Right lobe of liver (tissue), 6 donors: ENCODE results near the gene EFCAB5. TPM values are rescaled to one million over a fixed set of nuclear protein-coding genes. Genes with fewer than 3 reads are reported as not detected.
"Not testable (repeated sequence)": the region's sequence is repeated elsewhere in the genome, so short reads cannot be mapped to it uniquely, and the experiment has no call there.

ENCODE experiments used
- ATAC-seq, 4 donors: fragments of 200-7000 bp; cut with Tn5 transposase; one replicate each; pipeline ENCODE4 v1.9.1; 2020; ENCODE audit warnings: mild to moderate bottlenecking in 4 of 4, moderate library complexity in 4 of 4
- DNase-seq, 3 donors: peaks; one replicate each; pipeline ENCODE4 v3.0.0-alpha.2; 2020
- H3K27ac ChIP-seq, 3 donors: fragments of 200-600 bp; one replicate each; pipeline ENCODE4 v1.8.0; 2022
- H3K27me3 ChIP-seq, 2 donors: fragments of 200-600 bp; one replicate each; pipeline ENCODE4 v1.8.0; 2022
- H3K36me3 ChIP-seq, 4 donors: fragments of 200-600 bp; sonication (generic) in 1 of 4; one replicate each; pipeline versions ENCODE4 v1.5.1 to v1.8.0; 2017 to 2022; ENCODE audit warnings: control low read depth in 1 of 4
- H3K4me1 ChIP-seq, 4 donors: fragments of 200-600 bp; sonication (generic) in 1 of 4; one replicate each; pipeline versions ENCODE4 v1.5.1 to v1.8.0; 2017 to 2022; ENCODE audit warnings: control low read depth in 1 of 4
- H3K4me3 ChIP-seq, 3 donors: fragments of 200-600 bp; one replicate each; pipeline ENCODE4 v1.8.0; 2022
- H3K9me3 ChIP-seq, 4 donors: fragments of 200-600 bp; sonication (generic) in 1 of 4; one replicate each; pipeline versions ENCODE4 v1.5.1 to v1.8.0; 2017 to 2022; ENCODE audit warnings: control low read depth in 1 of 4
- POLR2A ChIP-seq: fragments of 450-650 bp; IDR thresholded peaks from one replicate; pipeline ENCODE4 v1.6.1; 2017; ENCODE audit warnings: antibody characterized with exemption, mild to moderate bottlenecking
- WGBS: methylation state at CpG from one replicate; pipeline ENCODE4 v1.1.6; 2018; ENCODE audit warnings: low coverage, low lambda C conversion rate; ENCODE audit not compliant: insufficient coverage; ENCODE audit errors: missing lambda C conversion rate; 5-methylcytosine and 5-hydroxymethylcytosine counted together
- intact Hi-C, 2 donors: fragments of 100-400 bp; cut with DNase I; formaldehyde crosslinking; loops; one replicate each; pipeline versions ENCODE4 v1.11.2 to v1.14.1; 2022
- total RNA-seq, 6 experiments: library from RNA; depleted of rRNA in 2 of 6; stranded (reverse); fragments of >200 nt in 2 of 6; fragmentation: NEBNext Ultra II Directional in 3 of 6; extraction: Animal tissue kit (Norgen Biotek cat#: 25700) in 3 of 6; gene quantifications; one replicate each; pipeline versions ENCODE4 v1.1.0 to v1.2.4, GENCODE V29; 2016 to 2023
- TF ChIP-seq, protein P1 (sequence below), 4 donors: fragments of 200-600 bp in 3 of 4; fragments of 450-650 bp in 1 of 4; IDR thresholded peaks; one replicate each; pipeline versions ENCODE4 v1.5.1 to v1.8.0; 2016 to 2022; ENCODE audit warnings: antibody characterized with exemption in 4 of 4, mild to moderate bottlenecking in 2 of 4
- donor health status: DM: no; HTN: yes; CAD: no.
- donor health status: DM: no; HTN: no; CAD: no.
- donor health status: DM: no; HTN: no; CAD: no.
- donor health status: DM: no; HTN: yes; CAD: no.
- donor health status: DM: no; HTN: yes; CAD: no.

Gene EFCAB5
- total RNA-seq, 6 experiments from 2014 or later = 0.32 TPM; not detected in 5

GRCh38 chr17:30005709-30006320 lies 64.4 kb downstream of the EFCAB5 start:
- intact Hi-C loops = no loop called here
- ATAC-seq = no peak

GRCh38 chr17:30011934-30012333 lies 70.5 kb downstream of the EFCAB5 start:
- not testable (repeated sequence) for H3K27me3 ChIP-seq

More at GRCh38 chr17:30005709-30006320, 64.4 kb downstream of the EFCAB5 start:
- TF ChIP-seq, protein P1, sequence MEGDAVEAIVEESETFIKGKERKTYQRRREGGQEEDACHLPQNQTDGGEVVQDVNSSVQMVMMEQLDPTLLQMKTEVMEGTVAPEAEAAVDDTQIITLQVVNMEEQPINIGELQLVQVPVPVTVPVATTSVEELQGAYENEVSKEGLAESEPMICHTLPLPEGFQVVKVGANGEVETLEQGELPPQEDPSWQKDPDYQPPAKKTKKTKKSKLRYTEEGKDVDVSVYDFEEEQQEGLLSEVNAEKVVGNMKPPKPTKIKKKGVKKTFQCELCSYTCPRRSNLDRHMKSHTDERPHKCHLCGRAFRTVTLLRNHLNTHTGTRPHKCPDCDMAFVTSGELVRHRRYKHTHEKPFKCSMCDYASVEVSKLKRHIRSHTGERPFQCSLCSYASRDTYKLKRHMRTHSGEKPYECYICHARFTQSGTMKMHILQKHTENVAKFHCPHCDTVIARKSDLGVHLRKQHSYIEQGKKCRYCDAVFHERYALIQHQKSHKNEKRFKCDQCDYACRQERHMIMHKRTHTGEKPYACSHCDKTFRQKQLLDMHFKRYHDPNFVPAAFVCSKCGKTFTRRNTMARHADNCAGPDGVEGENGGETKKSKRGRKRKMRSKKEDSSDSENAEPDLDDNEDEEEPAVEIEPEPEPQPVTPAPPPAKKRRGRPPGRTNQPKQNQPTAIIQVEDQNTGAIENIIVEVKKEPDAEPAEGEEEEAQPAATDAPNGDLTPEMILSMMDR (IDR thresholded peaks at IDR 0.05) = no peak
- no peak for TF ChIP-seq POLR2A
- no peak for DNase-seq
- Histone ChIP-seq H3K4me3 (no peak overlapping the region), H3K4me1 (no peaks in the 10 kb centered on the region), H3K27ac (no peak overlapping the region), H3K36me3 (no peaks in the 10 kb centered on the region), H3K27me3 (no peaks in the 10 kb centered on the region), H3K9me3 (no peaks in the 10 kb centered on the region)
- WGBS = 45% methylated on average over 8 of the region's 8 CpGs

GRCh38 chr17:30021708-30022317 lies 80.4 kb downstream of the EFCAB5 start:
- Histone ChIP-seq H3K4me1 (no peaks in the 10 kb centered on the region), H3K4me3 (no peak overlapping the region), H3K27me3 (no peaks in the 10 kb centered on the region), H3K9me3 (no peaks in the 10 kb centered on the region), H3K27ac (no peak overlapping the region), H3K36me3 (no peaks in the 10 kb centered on the region)
- intact Hi-C loops = loop anchor here in 1 of 2 donors (10.0 kb wide), 1 partner anchor 217 kb away; no protein-coding TSS in a partner anchor
- ATAC-seq (peak; percentile 78 to 88 (median 80)), DNase-seq (no peak)
- no peak for TF ChIP-seq POLR2A
- TF ChIP-seq, protein P1 (IDR thresholded peaks at IDR 0.05) = peak; percentile 71 to 80 (median 78)
- 25% methylated on average over 4 of the region's 4 CpGs for WGBS

More at GRCh38 chr17:30011934-30012333, 70.5 kb downstream of the EFCAB5 start:
- intact Hi-C loops, H3K9me3 ChIP-seq, H3K27ac ChIP-seq, H3K4me1 ChIP-seq, ATAC-seq, H3K36me3 ChIP-seq, H3K4me3 ChIP-seq, DNase-seq: not testable (repeated sequence)
- WGBS = 55% methylated on average over 6 of the region's 10 CpGs
- TF ChIP-seq, protein P1 (IDR thresholded peaks at IDR 0.05) = peak in 1 of 4 donors; percentile 12

- intact Hi-C loops = loop anchor here in 1 of 2 donors (10.0 kb wide), 1 partner anchor 221 kb away; no protein-coding TSS in a partner anchor
- not testable (repeated sequence) for H3K36me3 ChIP-seq, H3K4me3 ChIP-seq, H3K27ac ChIP-seq, H3K4me1 ChIP-seq, ATAC-seq, H3K27me3 ChIP-seq, DNase-seq, H3K9me3 ChIP-seq
- no CpG with 5 or more reads among the region's 2 CpGs for WGBS
These were observed 83.9 kb downstream of the EFCAB5 start for GRCh38 chr17:30025325-30025724.

DNA sequence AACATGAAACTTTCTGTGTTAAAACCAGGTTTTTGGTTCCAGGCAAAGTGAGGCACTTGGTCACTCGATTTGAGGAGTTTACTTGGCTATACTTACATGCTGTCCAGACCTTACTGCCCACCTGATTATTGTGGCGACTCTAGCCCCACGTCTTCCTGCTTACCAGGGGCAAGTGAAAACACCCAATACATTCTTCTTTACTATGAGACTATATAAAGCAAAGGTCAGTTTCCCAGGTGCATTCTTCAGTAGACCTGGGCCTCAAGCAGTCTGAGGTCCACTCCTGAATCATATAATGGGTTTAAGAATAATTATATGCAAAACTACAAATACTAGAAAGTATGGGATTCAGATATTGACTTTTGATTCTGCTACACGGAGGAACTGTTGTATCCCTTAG lies 86.2 kb downstream of the EFCAB5 start:
- Histone ChIP-seq H3K4me1 (no peaks in the 10 kb centered on the region), H3K9me3 (no peaks in the 10 kb centered on the region), H3K36me3 (no peaks in the 10 kb centered on the region), H3K4me3 (no peak overlapping the region), H3K27ac (no peak overlapping the region), H3K27me3 (no peaks in the 10 kb centered on the region)
- intact Hi-C loops = loop anchor here in 1 of 2 donors (10.0 kb wide), 1 partner anchor 223 kb away; no protein-coding TSS in a partner anchor
- ATAC-seq = no peak
- DNase-seq = no peak
- 60% methylated on average over 3 of the region's 4 CpGs for WGBS
- TF ChIP-seq, protein P1 (IDR thresholded peaks at IDR 0.05) = no peak
- TF ChIP-seq POLR2A = no peak
